HEK293 (cell line): Measurements from ENCODE around the gene CDC40.

Experiments used
- ZNF555 ChIP-seq: fragments of 450-650 bp; formaldehyde crosslinking; conservative IDR thresholded peaks from 2 replicates; pipeline ENCODE4 v1.5.1; 2017; ENCODE audit warnings: missing biosample characterization, mild to moderate bottlenecking, missing genetic modification characterization, inconsistent platforms
- ZNF645 ChIP-seq: fragments of 450-650 bp; formaldehyde crosslinking; IDR thresholded peaks from 2 replicates; pipeline ENCODE4; 2016; ENCODE audit warnings: missing biosample characterization, missing genetic modification characterization

GRCh38 chr6:110211753-110212152, 31.5 kb downstream of the CDC40 start:
- no peak for TF ChIP-seq ZNF645 (tag by site-specific recombination)
- TF ChIP-seq ZNF555 (tag by site-specific recombination), result no peak
